Measurements from ENCODE around the gene ADPRS.
A peak's percentile ranks its signal among the peaks of the same experiment; 100 is the strongest.

The ADPRS gene

GRCh38 chr1:36083635-36084496, 4.8 kb upstream of the ADPRS start, which contains the start of gene TEKT2:
Gene TEKT2, plus strand, starts transcription at chr1:36084094. Its CDS starts 828 bp downstream, at chr1:36084922.
- no peaks in the 10 kb centered on the region for H3K9me3 Mint-ChIP-seq (ENCODE audit: low read depth)
- no peak within 1 kb of the TSS for H3K27ac Mint-ChIP-seq
- peak within 1 kb of the TSS; percentile 20 for H3K4me3 Mint-ChIP-seq
- peaks cover 15% of the 10 kb centered on the region for H3K27me3 Mint-ChIP-seq
- peaks cover 1% of the 10 kb centered on the region for H3K4me1 Mint-ChIP-seq (ENCODE audit: low read depth)
- H3K36me3 Mint-ChIP-seq, result no peaks in the 10 kb centered on the region

GRCh38 chr1:36084497-36085115, 4.1 kb upstream of the ADPRS start:
- Mint-ChIP-seq H3K4me3 (peak overlapping the region; percentile 20), H3K4me1 (ENCODE audit: low read depth) (peaks cover 6% of the 10 kb centered on the region), H3K9me3 (ENCODE audit: low read depth) (no peaks in the 10 kb centered on the region), H3K27me3 (peaks cover 15% of the 10 kb centered on the region), H3K27ac (no peak overlapping the region), H3K36me3 (peaks cover 2% of the 10 kb centered on the region)

GRCh38 chr1:36085126-36085525, 3.6 kb upstream of the ADPRS start:
- Mint-ChIP-seq H3K27ac (no peak overlapping the region), H3K4me3 (no peak overlapping the region), H3K27me3 (peaks cover 15% of the 10 kb centered on the region), H3K36me3 (peaks cover 2% of the 10 kb centered on the region), H3K9me3 (ENCODE audit: low read depth) (no peaks in the 10 kb centered on the region), H3K4me1 (ENCODE audit: low read depth) (peaks cover 12% of the 10 kb centered on the region)

GRCh38 chr1:36085686-36086526, 2.8 kb upstream of the ADPRS start:
- peak overlapping the region; percentile 28 for H3K27ac Mint-ChIP-seq
- H3K9me3 Mint-ChIP-seq (ENCODE audit: low read depth), result no peaks in the 10 kb centered on the region
- H3K4me3 Mint-ChIP-seq, result peak overlapping the region; percentile 72
- peaks cover 15% of the 10 kb centered on the region for H3K27me3 Mint-ChIP-seq
- H3K36me3 Mint-ChIP-seq, result peaks cover 2% of the 10 kb centered on the region
- H3K4me1 Mint-ChIP-seq (ENCODE audit: low read depth), result peaks cover 13% of the 10 kb centered on the region

- Mint-ChIP-seq H3K4me3 (peak overlapping the region; percentile 72), H3K4me1 (ENCODE audit: low read depth) (peaks cover 16% of the 10 kb centered on the region), H3K36me3 (peaks cover 2% of the 10 kb centered on the region), H3K27me3 (peaks cover 15% of the 10 kb centered on the region), H3K27ac (peak overlapping the region; percentile 50), H3K9me3 (ENCODE audit: low read depth) (no peaks in the 10 kb centered on the region)
Observed at GRCh38 chr1:36086529-36087232, 2.0 kb upstream of the ADPRS start.

GRCh38 chr1:36087233-36088123, 1.2 kb upstream of the ADPRS start:
- Mint-ChIP-seq H3K36me3 (peaks cover 2% of the 10 kb centered on the region), H3K9me3 (ENCODE audit: low read depth) (no peaks in the 10 kb centered on the region), H3K27ac (peak overlapping the region; percentile 50), H3K4me1 (ENCODE audit: low read depth) (peaks cover 17% of the 10 kb centered on the region), H3K27me3 (peaks cover 8% of the 10 kb centered on the region), H3K4me3 (peak overlapping the region; percentile 72)

- peaks cover 17% of the 10 kb centered on the region for H3K4me1 Mint-ChIP-seq (ENCODE audit: low read depth)
- no peaks in the 10 kb centered on the region for H3K9me3 Mint-ChIP-seq (ENCODE audit: low read depth)
- H3K36me3 Mint-ChIP-seq, result peaks cover 2% of the 10 kb centered on the region
- no peak overlapping the region for H3K27ac Mint-ChIP-seq
- peak overlapping the region; percentile 49 for H3K4me3 Mint-ChIP-seq
- peaks cover 7% of the 10 kb centered on the region for H3K27me3 Mint-ChIP-seq
Observed at GRCh38 chr1:36088265-36088576, 471 bp upstream of the ADPRS start.

- H3K36me3 Mint-ChIP-seq, result peaks cover 2% of the 10 kb centered on the region
- peaks cover 3% of the 10 kb centered on the region for H3K27me3 Mint-ChIP-seq
- H3K9me3 Mint-ChIP-seq (ENCODE audit: low read depth), result no peaks in the 10 kb centered on the region
- H3K27ac Mint-ChIP-seq, result peak overlapping the region; percentile 97
- H3K4me1 Mint-ChIP-seq (ENCODE audit: low read depth), result peaks cover 17% of the 10 kb centered on the region
- peak overlapping the region; percentile 100 for H3K4me3 Mint-ChIP-seq
Observed at GRCh38 chr1:36089393-36090121, 865 bp downstream of the ADPRS start.

GRCh38 chr1:36091141-36091540, 2.4 kb downstream of the ADPRS start:
- no peak overlapping the region for H3K27ac Mint-ChIP-seq

GRCh38 chr1:36091698-36092097, 3.0 kb downstream of the ADPRS start:
- H3K27me3 Mint-ChIP-seq, result no peaks in the 10 kb centered on the region
- peaks cover 2% of the 10 kb centered on the region for H3K36me3 Mint-ChIP-seq
- no peaks in the 10 kb centered on the region for H3K9me3 Mint-ChIP-seq (ENCODE audit: low read depth)
- peak overlapping the region; percentile 55 for H3K4me3 Mint-ChIP-seq
- peaks cover 17% of the 10 kb centered on the region for H3K4me1 Mint-ChIP-seq (ENCODE audit: low read depth)
- no peak overlapping the region for H3K27ac Mint-ChIP-seq

More at GRCh38 chr1:36091141-36091540, 2.4 kb downstream of the ADPRS start:
- Mint-ChIP-seq H3K27me3 (no peaks in the 10 kb centered on the region), H3K36me3 (peaks cover 2% of the 10 kb centered on the region), H3K4me1 (ENCODE audit: low read depth) (peaks cover 17% of the 10 kb centered on the region), H3K4me3 (no peak overlapping the region), H3K9me3 (ENCODE audit: low read depth) (no peaks in the 10 kb centered on the region)

GRCh38 chr1:36092166-36092797, 3.6 kb downstream of the ADPRS start:
- peaks cover 17% of the 10 kb centered on the region for H3K4me1 Mint-ChIP-seq (ENCODE audit: low read depth)
- H3K36me3 Mint-ChIP-seq, result peaks cover 2% of the 10 kb centered on the region
- no peaks in the 10 kb centered on the region for H3K9me3 Mint-ChIP-seq (ENCODE audit: low read depth)
- H3K4me3 Mint-ChIP-seq, result no peak overlapping the region
- H3K27ac Mint-ChIP-seq, result no peak overlapping the region
- H3K27me3 Mint-ChIP-seq, result no peaks in the 10 kb centered on the region

- H3K27ac Mint-ChIP-seq, result no peak overlapping the region
- H3K4me3 Mint-ChIP-seq, result no peak overlapping the region
- H3K4me1 Mint-ChIP-seq (ENCODE audit: low read depth), result peaks cover 17% of the 10 kb centered on the region
Observed at GRCh38 chr1:36092798-36093185, 4.1 kb downstream of the ADPRS start.

GRCh38 chr1:36093226-36093625, 4.5 kb downstream of the ADPRS start:
- Mint-ChIP-seq H3K27me3 (no peaks in the 10 kb centered on the region), H3K27ac (no peak overlapping the region), H3K4me3 (no peak overlapping the region), H3K4me1 (ENCODE audit: low read depth) (peaks cover 16% of the 10 kb centered on the region), H3K36me3 (peaks cover 2% of the 10 kb centered on the region), H3K9me3 (ENCODE audit: low read depth) (no peaks in the 10 kb centered on the region)

More at GRCh38 chr1:36092798-36093185, 4.1 kb downstream of the ADPRS start:
- Mint-ChIP-seq H3K27me3 (no peaks in the 10 kb centered on the region), H3K9me3 (ENCODE audit: low read depth) (no peaks in the 10 kb centered on the region), H3K36me3 (peaks cover 2% of the 10 kb centered on the region)
